DMS 273 (cell line): ENCODE measurements around the gene WNT9A.

ENCODE experiments used
- DNase-seq: peaks from one replicate; lab custom pipeline; 2025; ENCODE audit not compliant: unreplicated experiment; lab: John Stamatoyannopoulos, UW

Gene WNT9A

DNA sequence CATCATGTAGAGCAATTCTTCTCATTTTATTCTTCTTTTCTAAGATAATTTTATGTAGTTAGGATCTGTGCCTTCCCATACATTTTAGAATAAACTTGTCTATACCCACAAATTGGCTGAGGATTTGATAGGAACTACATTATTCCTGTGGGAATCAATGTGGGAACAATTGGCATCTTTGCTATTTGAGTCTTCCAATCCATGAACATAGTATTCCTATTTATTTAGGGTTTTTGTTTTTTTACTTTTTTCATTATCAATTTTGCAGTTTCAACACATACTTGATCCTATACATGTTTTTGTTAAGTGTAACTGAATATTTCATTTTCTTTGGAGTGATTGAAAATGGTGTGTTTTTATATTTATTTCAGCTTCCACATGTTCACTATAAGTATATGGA is 8.1 kb upstream of the WNT9A start:
- DNase-seq = no peak

DNA sequence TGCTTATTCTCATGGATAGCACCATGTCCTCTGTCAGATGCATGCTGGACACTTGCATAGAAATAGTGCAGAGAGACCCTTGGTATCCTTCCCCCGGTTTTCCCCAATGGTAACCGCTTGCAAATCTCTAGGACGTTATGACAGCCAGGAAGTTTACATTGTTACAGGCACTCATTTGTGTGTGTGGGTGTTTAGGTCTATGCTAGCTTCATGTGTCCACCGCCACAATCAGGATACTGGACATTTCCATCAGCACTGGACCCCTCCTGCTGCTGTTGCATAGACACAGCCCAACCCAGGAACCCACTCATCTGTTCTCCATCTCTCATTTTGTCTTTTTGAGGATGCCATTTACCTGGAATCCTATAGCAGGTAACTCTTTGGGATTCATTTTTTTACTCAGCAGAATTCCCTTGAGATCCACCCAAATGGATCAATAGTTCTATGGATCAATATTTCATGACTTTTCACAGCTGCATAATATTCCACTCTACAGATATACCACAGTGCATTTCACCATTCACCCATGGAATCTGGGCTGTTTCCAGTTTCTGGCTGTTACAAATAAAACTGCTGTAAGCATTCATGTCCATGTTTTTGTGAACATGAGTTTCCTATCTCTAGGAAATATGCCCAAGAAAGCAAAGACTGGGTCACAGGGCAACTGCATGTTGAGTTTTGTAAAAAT is 6.6 kb upstream of the WNT9A start:
- DNase-seq = no peak

DNA sequence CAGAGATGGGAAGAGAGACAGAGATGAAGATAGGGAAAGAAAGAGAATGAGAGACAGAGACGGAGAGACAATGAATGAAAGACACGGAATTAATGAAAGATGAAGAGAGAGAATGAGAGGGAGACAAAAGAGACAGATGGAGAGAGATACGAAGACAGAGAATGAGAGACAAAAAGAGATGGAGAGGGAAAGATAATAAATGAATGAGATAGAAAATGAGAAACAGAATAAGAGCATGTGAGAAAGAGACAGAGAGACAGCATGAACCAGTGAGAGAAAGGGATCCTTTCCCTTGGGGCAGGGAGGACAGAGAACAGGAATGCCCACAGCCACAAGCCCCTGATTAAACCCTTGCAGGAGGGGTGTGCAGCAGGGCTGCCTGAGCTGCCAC is 5.3 kb upstream of the WNT9A start:
- DNase-seq = no peak

DNA sequence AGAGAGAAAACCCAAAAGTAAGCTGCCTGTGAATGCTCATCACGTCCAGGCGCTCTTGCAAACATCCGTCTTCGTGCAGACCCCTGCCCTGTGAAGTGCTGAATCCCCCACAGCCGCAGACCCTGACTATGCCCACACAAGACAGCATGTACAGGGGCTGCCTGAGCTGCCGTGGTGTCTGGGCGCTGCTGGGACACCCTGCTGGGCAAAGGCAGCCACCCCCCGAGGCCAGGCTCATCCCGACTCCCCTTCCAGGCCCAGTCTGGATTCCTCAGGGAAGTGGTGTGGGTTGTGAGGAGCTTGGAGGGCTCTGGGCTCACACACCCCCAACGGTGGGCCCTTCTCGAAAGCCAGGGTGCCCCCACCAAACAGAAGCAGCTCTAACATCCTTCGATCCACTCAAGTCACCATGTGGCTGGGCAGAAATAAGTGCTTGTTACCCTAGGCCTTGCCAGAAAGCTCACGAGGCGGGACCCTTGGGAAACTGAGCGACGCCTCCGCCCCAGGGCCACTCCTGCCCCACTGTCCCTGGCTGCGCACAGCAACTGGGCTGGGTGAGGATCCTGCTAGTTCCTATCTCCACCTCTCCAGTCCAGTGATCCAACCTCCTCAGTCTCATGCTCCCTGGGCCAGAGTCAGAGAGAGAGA is 4.8 kb upstream of the WNT9A start:
- no peak for DNase-seq

DNA sequence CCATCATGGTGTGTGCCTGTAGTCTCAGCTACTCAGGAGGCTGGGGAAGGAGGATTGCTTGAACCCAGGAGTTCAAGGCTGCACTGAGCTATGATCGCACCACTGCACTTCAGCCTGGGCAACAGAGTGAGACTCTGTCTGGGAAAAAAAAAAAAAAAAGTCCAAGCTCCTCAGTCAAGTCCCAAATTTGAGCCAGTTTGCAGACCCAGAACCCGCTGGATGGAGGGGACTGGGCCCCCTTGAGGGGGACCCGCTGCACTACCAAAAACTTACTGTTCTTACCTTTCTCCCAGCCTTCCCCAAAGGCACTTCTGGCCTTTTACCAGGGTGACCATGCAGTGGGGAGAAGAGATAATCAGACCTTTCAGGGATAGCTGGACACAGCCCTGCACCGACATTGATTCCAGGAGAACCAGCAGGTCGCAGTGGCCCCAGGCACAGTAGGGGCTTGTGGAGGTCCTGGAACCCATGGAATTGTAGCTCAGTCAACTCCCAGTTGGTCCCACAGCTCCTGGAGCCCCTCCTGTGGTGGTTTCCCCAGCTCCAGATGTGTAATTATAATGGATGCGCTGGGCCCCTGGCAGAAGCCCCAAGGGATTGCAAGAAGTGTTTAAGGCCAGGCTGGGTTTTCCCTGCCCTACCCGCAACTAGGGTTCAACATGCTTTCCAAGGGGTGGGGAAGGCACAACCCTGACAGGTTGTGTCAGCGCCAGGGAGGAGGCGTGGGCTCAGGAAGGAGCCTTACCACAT is 4.1 kb upstream of the WNT9A start:
- DNase-seq = no peak

DNA sequence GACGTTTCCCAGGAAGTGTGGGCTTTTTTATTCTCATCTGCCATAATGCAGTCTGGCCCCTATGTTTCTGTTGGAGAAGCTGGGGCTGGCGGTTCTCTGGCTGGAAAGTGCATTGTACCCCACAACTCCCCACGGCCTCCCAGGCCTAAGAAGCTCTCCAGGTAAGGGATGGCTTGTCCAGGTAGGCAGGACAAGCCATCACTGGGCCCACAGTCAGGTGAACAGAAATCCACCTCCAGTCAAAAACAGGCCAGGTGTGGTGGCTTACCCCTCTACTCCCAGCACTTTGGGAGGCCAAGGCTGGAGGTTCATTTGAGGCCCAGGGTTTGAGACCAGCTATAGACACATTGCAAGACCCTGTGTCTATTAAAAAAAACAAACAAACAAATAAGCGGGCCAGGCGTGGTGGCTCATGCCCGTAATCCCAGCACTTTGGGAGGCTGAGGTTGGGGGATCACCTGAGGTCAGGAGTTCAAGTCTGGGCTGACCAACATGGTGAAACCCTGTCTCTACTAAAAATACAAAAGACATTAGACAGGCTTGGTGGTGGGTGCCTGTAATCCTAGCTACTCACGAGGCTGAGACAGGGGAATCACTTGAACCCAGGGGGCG is 3.1 kb upstream of the WNT9A start:
- DNase-seq = no peak

DNA sequence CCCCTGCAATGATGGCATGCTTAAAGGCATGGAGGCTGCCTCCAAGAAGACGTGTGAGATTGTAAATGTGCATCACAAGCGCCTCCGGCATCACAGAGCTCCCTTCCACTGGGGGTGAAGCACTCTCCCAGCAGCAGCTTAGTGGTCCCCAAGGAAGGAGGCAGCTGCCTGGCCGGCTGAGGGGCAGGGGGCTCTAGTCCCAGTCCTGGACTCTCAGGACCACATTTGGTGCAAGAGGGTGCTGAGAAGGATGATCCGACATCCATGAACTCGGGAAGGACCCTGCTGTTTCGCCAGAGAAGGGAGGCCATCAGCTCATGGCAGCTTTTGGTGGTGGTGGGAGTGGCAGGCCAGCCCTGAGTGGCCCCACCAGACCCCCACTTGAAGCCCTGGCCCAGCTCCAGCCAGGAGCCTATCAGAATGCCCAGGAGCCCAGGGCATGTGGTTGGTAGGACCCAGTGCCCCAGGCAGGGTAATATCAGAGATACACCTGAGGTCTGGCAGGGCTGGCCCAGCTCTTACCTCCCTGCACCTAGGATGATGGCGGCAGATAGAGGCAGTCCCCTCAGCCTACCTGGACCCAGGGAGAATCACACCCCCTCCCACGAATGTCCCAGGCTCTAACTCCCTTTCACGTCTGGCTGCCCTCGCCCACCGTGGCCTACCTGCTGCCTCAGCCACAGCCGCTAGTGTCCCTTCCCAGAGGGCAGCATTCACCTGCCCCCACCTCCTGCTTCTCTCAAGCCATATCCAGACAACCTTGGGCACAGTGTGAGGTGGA is 2.4 kb upstream of the WNT9A start:
- no peak for DNase-seq

DNA sequence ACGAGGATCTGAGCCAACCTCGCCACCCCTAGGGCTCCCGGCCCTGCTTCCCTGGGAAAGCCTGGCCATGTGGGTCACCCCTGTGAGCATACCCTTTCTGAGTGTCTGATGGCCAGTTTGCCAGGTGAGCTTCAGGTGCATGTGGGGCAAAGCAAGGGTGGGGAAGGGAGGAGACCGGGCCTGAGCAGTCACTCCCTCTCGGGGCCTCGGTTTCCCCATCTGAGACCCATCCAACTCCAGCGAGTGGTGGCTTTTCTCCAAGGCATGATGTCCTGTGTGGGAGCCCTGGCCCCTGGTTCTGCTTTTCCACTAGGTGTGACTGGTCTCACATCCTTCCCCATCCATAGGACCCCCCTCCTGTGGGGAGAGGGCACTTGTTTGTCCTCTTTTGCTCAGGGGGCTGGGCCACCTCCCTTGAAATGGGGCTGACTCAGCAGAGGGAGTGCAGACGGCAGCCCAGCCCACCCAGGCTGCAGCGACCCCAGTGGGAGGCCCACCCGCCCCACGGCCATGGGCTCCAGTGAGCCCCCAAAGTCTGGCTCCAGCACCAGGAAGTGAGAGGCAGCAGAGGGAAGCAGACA is 1.7 kb upstream of the WNT9A start:
- DNase-seq = no peak

DNA sequence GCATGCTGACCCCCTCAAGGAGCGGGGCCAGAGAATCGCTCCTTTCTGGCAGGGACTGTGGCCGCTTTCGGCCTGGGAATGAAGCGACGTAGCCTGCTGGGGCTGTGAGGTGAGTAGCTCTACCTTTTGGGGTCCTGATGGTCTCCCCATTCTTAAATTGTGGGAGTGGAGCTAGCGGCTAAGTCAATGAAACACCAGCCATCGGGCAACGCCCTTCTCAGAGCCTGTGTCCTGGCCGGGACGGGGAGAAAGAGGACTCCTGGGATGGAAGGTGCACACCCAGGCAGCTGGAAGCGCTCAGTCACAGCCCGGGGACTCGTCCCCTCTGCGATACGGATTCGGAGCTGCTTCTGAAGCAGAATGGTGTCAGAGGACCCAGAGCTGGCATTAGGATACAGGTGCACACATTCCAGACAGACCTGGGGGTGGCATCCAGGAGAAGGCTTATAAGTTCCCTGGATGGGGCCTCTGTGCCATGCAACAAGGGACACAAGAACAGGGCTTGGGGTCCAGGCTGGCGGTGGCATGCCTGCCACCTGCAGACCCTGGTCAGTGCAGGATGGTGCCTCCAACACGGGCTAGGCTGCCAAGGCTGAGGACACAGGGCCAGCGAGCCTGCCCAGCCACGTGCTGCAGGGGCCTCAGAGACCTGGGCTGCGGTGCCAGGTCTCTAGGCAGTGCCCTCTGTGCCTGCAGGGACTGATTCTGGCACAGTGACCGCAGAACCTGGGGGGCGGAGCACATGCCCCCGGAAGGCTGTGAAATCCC is 945 bp upstream of the WNT9A start:
- peak; percentile 76 for DNase-seq

DNA sequence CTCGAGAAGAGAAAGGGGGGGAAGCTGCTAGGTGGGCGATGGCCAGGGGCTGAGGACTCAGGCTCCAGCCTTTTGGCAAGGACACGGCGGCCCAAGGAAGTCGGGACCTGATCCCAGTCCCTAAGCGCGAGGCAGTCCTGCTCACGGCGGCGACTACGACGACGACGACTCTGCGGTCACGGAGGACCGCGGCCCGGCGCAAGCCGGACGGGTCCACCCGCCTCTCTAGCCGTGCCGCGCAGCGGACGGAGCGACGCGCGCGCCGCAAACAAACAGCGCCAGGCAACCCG is 401 bp downstream of the WNT9A start:
- no peak for DNase-seq

DNA sequence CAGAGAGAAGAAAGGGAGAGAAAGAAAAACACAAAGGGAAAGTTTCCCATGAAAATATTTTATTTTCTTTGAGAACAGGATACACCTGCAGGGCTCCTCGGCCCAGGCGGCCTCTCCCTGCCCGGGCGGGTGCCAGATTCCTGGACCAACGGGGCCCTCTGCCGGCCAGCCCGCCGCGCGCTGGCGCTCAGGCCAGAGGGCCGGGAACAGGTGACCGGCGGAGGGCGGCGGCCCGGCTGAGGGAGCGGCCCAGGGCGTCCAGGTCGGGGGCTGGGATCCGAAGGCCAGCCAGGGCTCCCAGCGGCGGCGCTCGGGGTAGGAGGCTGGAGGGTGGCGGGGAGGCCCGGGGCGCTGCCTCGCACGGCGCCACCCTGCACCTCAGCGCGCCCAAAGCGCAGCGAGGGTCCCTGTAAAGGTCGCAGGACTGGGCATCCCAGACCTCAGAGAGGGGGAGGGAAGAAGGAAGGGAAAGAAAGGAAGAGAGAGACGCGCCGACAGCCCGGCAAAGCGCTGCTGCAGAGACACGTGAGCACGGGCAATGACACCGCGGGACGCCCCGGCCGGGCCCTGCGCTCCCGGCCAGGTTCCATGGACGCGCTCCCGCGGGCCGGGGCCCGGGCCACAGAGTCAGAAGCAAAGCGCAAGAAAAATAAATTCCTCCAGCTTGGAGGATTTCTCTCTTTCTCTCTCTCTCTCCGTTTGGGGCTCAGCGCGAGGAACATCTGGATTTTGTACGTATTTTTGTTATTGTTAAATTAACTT is 927 bp downstream of the WNT9A start:
- peak; percentile 91 for DNase-seq

DNA sequence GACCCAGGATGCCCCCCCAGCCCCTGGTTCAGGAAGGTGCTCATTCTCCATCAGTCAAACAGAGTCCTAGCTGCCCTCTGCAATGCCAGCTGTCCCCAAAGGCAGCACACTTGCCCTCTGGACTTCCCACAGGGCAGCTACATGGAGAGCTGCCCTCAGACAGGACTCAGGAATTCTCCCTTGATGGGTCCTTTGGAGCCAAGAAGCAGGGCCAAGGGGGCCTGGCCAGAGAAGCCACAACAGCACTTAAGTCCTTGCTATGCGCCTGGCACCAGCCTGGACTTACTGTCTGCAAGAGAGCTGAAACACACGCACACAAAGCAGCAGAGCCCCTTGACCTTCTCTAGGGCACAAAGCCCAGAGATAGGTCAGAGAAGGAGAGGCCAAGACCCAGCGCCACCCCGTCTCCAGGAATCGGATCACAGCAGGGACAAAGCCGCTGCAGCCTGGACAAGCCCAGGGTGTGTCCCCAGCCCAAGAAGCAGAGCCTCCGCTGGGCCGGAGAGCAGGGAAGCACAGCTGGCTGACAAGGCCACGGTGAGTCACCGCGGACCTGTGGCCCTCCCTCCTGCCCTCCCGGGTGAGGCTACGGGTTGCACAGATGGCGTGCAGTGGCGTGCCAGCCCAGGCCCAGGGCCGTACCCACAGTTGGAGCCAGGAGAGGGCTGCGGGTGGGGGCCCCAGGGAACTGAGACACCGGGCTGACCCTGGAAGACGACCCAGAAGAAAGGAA is 1.7 kb downstream of the WNT9A start:
- DNase-seq = peak; percentile 93

DNA sequence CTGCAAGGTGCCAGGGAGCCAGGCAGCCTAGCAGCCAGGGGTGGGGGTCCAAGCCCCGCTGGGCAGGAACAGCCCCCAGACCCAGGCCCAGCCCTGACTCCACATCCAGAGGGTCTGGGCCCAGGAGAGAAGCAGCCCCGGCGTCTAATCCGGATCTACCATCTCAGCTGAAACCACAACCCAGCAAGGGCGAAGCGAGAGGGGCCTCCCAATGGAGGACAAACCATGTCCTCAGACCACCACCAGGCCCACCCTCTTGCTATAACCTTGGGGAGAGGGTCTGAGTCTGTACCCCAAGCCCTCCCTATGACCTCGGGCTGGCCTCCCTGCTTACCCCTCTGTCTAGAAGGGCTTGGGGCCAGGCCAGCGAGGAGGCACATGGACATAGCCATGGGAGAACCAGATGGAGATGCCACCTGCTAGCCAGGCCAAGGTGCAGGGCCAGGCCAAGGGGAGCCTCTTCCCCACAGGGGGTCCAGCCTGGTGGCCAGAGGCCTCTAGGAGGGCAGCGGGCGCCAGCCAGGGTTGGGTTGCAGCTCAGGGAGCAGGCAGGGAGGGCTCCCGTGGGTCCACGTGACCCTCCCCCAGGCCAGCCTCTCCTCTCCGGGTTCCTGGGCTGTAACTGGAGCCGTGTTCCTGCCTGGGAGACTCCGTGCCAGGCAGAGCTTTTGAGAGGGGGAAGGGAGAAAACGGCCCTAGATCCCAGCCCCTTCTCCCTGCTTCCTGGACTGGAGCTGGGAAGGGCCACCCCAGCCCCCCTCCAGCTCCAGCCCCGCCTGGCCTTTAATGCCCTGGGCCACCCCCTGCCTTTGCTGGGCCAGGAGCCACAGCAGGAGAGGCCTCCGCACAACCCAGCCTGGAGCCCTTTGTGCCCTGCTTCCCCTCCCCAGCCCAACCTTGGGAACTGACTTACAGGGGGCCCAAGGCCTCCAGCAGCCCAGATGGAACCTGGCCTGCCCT is 2.5 kb downstream of the WNT9A start:
- peak; percentile 86 for DNase-seq

DNA sequence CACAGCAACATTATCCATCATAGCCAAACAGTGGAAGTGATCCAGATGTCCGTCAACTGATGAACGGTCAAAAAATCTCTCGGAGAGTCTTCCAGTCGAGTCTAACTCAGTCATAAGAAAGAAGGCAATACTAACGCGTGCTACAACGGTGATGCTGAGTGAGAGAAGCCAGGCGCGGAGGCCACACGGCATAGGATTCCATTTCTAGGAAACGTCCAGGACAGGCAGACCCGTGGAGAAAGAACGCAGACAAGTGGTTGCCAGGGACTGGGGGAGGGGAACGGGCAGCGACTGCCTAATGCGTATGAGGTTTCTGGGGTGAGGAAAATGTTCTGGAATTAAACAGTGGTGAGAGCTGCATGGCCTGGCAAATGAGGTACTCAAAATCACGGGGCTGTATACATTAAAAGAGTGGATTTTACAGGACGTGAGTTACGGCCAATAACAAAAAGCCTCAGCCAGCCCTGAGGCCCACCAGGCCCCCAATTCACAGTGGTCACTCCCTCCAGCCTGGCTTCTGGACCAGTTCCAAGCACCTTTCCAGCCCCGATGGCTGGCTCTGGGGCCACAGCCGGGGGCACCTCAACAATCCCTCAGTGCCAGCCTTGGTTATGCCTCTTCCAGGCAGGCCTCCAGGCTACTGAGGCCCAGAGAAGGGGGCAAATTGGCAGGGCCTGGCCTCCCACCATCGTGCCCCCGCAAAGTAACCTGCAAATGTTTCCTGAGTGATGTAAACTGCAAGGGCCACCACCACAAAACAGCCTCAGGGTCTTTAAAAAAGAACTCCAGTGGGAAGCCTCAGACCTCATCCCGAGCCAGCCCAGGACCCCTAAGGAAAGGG is 3.4 kb downstream of the WNT9A start:
- DNase-seq = no peak

DNA sequence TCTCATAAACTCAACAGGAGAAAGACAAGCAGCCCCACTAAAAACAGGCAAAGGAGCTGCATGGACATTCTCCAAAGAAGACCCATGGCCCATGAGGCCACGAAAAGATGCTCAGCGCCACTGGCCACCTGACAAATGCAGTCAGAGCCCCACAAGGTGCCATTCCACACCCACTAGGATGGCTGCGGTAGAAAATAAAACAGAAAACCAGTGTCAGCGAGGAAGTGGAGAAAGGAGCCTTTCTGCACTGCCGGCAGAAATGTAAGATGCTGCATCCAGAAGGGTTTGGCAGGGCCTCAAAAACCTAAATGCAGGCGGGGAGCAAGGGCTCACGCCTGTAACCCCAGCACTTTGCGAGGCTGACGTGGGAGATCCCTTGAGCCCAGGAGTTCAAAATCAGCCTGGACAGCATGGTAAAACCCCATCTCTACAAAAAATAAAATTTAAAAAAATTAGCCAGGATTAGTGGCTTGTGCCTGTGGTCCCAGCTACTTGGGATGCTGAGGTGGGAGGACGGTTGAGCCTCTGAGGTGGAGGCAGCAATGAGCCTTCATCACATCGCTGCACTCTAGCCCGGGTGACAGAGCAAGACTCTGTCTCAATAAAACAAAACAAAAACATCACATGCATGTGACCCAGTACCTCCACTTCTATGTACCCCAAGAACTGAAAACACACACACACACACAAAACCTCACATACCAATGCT is 4.2 kb downstream of the WNT9A start:
- no peak for DNase-seq

DNA sequence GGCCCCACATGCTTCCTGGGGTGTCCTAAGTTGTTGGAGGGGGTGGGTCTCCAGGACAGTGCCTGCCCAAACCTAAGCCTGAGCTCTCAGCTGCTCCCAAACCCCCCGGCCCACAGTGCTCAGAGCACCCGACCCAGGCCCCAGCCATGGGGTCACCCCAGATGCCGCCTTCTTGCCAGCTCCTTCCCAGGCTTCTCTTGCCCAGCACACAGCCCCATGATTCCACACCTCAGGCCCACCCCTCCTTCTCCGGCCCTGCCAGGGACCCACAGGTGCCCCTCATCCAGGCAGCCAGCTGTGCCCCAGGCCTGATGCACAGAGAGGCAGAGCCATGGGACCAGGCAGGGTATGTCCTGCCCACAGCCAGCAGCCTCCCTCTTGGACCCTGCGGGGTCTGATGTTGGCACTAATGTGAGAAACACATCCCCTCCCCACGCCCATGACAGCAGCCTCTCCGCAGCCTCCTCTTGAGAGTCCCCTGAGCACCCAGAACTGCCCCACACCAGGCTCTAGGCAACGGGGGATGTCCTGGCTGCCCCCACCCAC is 4.9 kb downstream of the WNT9A start:
- no peak for DNase-seq
